GM18511 (cell line): ENCODE data around the gene ZNF544.
"Not testable (repeated sequence)": the region's sequence is repeated elsewhere in the genome, so short reads cannot be mapped to it uniquely, and the experiment has no call there.

Experiments used
- ATAC-seq: cut with Tn5 transposase; IDR thresholded peaks from one replicate; pipeline ENCODE4 v1.9.1; 2021; ENCODE audit warnings: mild to moderate bottlenecking, moderate library complexity; ENCODE audit not compliant: unreplicated experiment

The ZNF544 gene

GRCh38 chr19:58304748-58305064, 76.0 kb downstream of the ZNF544 start:
- ATAC-seq = peak; percentile 14

DNA sequence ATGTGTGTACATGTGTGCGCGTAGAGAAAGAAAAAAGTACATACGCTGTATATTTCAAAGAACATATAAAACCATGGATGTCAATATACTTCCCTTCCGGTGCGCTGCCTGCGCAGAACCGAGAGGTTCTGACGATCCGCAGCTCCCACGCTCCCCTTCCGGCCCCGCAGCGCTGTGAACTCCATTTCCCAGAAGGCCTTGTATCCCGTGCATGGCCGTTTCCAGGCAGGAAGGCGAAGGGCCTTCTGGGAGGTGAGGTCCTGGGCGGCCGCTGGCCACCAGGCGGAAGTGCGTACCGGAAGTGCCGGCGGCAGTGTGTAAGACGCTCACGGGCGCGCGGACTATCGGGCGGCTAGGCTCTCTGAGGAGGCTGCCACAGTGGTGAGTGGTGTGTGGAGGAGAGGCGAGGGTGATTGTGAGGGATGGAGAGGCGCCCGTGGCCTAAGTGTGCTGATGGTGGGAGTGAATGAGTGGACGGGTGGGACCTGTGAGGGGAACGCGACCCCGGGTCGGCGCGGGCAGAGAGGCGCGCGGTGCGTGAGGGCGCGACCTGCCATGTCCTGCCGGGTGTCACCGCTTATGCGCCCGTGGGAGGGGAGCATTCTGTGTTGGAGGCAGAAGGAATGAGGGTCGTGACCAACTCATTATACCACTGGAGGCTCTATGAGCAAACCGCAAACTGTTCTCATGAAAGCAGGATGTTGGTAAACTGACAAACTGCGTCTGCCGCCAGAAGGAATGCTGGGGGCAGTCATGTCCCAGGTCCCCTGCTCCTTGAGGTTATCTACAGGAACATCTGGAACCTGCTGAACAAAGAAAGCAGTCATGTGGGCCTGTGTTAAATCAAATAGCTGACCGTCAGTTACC, 76.6 kb downstream of the ZNF544 start, which contains the start of gene ERVK3-1:
ERVK3-1 (plus strand) TSS at position 313 of the 867 bp plus-strand sequence. CDS start 6,792 bp downstream, outside the sequence.
- ATAC-seq = peak; percentile 98

- ATAC-seq = no peak
These were observed 77.2 kb downstream of the ZNF544 start for GRCh38 chr19:58305932-58306323.

DNA sequence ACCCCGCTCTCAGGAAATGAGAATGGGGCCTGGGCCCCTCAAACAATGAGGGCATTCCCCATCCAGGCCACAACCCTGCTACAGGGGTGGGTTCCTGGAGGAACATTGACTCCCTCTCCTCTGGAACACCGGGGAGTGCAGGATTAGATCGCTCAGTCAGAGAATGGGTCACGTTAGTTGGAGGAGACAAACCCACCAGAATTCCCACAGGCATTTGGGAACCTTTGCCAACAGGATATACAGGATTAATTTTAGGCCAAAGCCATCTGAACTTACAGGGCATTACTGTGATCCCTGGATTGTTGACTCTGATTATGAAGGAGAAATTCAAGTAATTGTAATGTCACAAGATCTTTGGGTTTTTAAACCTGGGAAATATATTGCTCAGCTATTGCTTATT, 79.0 kb downstream of the ZNF544 start:
- ATAC-seq = no peak

DNA sequence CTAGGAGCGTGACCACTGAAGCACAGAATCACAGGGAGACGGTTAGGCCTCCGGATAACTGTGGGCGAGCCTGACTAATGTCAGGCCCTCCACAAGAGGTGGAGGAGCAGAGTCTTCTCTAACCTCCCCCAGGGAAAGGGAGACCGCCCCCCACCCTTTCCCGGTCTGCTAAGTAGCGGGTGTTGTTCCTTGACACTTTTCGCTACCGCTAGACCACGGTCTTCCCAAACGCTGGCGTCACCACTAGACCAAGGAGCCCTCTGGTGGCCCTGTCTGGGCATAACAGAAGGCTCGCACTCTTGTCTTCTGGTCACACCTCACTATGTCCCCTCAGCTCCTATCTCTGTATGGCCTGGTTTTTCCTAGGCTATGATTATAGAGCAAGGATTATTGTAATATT, 82.0 kb downstream of the ZNF544 start:
- ATAC-seq = not testable (repeated sequence)

DNA sequence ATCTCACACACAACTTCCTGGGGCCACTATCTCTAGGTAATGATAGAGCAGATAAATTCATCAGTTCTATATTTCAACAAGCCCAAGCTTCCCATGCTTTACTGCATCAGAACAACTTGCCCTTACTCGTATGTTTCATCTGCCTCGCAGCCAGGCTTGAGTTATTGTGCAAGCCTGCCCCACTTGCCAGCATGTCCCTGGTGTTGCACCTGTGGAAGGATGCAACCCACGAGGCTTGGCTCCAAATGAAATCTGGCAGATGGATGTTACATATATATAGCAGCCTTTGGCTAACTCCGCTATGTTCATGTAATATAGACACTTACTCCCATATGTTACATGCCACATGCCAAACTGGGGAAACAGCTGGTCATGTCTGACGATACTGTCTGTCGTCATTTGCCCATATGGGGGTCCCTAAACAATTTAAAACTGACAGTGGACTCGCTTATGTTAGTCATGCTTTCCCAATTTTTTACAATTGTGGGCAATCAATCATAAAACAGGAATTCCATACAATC, 82.7 kb downstream of the ZNF544 start:
- ATAC-seq = no peak
